OCI-LY7 (cell line): Measurements from ENCODE around the gene NTMT2. TPM values are rescaled to one million over a fixed set of nuclear protein-coding genes. Genes with fewer than 3 reads are reported as not detected.

Experiments used
- BruUV-seq: library from RNA; stranded (reverse); fragments of 400-500 nt; replicated peaks from 2 replicates; lab custom pipeline; 2021; lab: Mats Ljungman, UMichigan
- CTCF ChIA-PET: fragments of 300-600 bp; sonication (Branson Sonifier 250); formaldehyde crosslinking; loops from one replicate; lab custom pipeline; 2022; ENCODE audit warnings: antibody characterized with exemption; ENCODE audit not compliant: unreplicated experiment; lab: Charles Lee
- POLR2A ChIA-PET: fragments of 300-600 bp; sonication (Branson Sonifier 250); formaldehyde crosslinking; loops from one replicate; lab custom pipeline; 2022; ENCODE audit warnings: antibody characterized with exemption; lab: Charles Lee
- DNase-seq: peaks from one replicate; pipeline ENCODE4 v3.0.0-alpha.2; 2015; ENCODE audit warnings: low spot score
- H2AFZ ChIP-seq: fragments of 200-600 bp; sonication (generic), shearing (Covaris generic); 2 replicates; pipeline ENCODE4 v1.6.1; 2014; ENCODE audit warnings: mild to moderate bottlenecking, antibody characterized with exemption, low read length, moderate library complexity
- H3K27ac ChIP-seq: fragments of 200-600 bp; sonication (generic); 2 replicates; pipeline ENCODE4 v1.5.1; 2014; ENCODE audit warnings: mixed run types, low read depth, mild to moderate bottlenecking, moderate library complexity, low read length, inconsistent platforms; ENCODE audit not compliant: poor library complexity, severe bottlenecking
- H3K36me3 ChIP-seq: fragments of 200-600 bp; sonication (generic); 2 replicates; pipeline ENCODE4 v1.6.1; 2014; ENCODE audit warnings: mild to moderate bottlenecking, antibody characterized with exemption, low read length, moderate library complexity, mixed read lengths; ENCODE audit not compliant: insufficient read depth
- H3K4me1 ChIP-seq: fragments of 200-600 bp; sonication (generic); 2 replicates; pipeline ENCODE4 v1.5.1; 2014; ENCODE audit warnings: mild to moderate bottlenecking, low read length; ENCODE audit not compliant: insufficient read depth, poor library complexity, severe bottlenecking
- H3K4me2 ChIP-seq: fragments of 200-600 bp; sonication (generic); 2 replicates; pipeline ENCODE4 v1.6.1; 2014; ENCODE audit warnings: mild to moderate bottlenecking, low read length
- H3K4me3 ChIP-seq: fragments of 200-600 bp; sonication (generic); 2 replicates; pipeline ENCODE4 v1.5.1; 2014; ENCODE audit warnings: mild to moderate bottlenecking, low read depth, low read length; ENCODE audit not compliant: poor library complexity, severe bottlenecking
- H3K79me2 ChIP-seq: fragments of 200-600 bp; sonication (generic); 2 replicates; pipeline ENCODE4 v1.6.1; 2016; ENCODE audit warnings: low read depth, mild to moderate bottlenecking, low read length, moderate library complexity, mixed read lengths; ENCODE audit not compliant: insufficient read depth
- H3K9me2 ChIP-seq: fragments of 200-600 bp; sonication (generic); 2 replicates; pipeline ENCODE4 v1.6.1; 2016; ENCODE audit warnings: mild to moderate bottlenecking, low read length, mixed read lengths; ENCODE audit not compliant: insufficient read depth
- H3K9me3 ChIP-seq: fragments of 200-600 bp; sonication (generic); 2 replicates; pipeline ENCODE4 v1.6.1; 2014; ENCODE audit warnings: mild to moderate bottlenecking, mixed run types, low read length, mixed read lengths
- H4K20me1 ChIP-seq: fragments of 200-600 bp; sonication (generic); 2 replicates; pipeline ENCODE4 v1.6.1; 2014; ENCODE audit warnings: mild to moderate bottlenecking, antibody characterized with exemption, low read length, moderate library complexity, mixed read lengths; ENCODE audit not compliant: insufficient read depth
- CTCF ChIP-seq: fragments of 200-600 bp; sonication (generic); conservative IDR thresholded peaks from 2 replicates; pipeline ENCODE4 v1.5.1; 2014; ENCODE audit warnings: mild to moderate bottlenecking, antibody characterized with exemption, low read length, moderate library complexity, mixed read lengths
- EZH2phosphoT487 ChIP-seq: fragments of 200-600 bp; sonication (generic); IDR thresholded peaks from 2 replicates; pipeline ENCODE4 v1.6.1; 2018; ENCODE audit warnings: low read depth, borderline replicate concordance, mild to moderate bottlenecking, mixed run types, antibody characterized with exemption, low read length, moderate library complexity, mixed read lengths
- intact Hi-C: fragments of 100-400 bp; cut with micrococcal nuclease; formaldehyde crosslinking; loops from one replicate; pipeline ENCODE4 v1.10.0; 2022; ENCODE audit not compliant: unreplicated experiment
- total RNA-seq, 2 experiments: library from RNA; depleted of rRNA in 1 of 2; stranded (reverse); fragments of >200 nt in 1 of 2; shearing (Covaris generic) in 1 of 2; gene quantifications; 2 replicates each; pipeline ENCODE4 v1.2.3, GENCODE V29; 2014 to 2022

NTMT2 gene
- total RNA-seq, 2 experiments from 2014 or later, result not detected

- Histone ChIP-seq H4K20me1 (no peaks in the 10 kb centered on the region), H3K79me2 (no peaks in the 10 kb centered on the region), H3K9me2 (no peaks in the 10 kb centered on the region), H3K9me3 (no peaks in the 10 kb centered on the region), H3K4me3 (no peak overlapping the region), H3K27ac (no peak overlapping the region), H3K4me2 (no peak overlapping the region), H3K4me1 (no peaks in the 10 kb centered on the region), H3K36me3 (no peaks in the 10 kb centered on the region), H2AFZ (no peak overlapping the region)
- TF ChIP-seq EZH2phosphoT487 (no peak), CTCF (no peak)
- ChIA-PET POLR2A (no interaction called here), CTCF (no interaction called here)
- intact Hi-C loops, result no loop called here
- DNase-seq, result no peak
- no TSS peak for BruUV-seq
Measured at GRCh38 chr1:170133766-170134495, 11.8 kb upstream of the NTMT2 start.

- Histone ChIP-seq H3K9me3 (no peaks in the 10 kb centered on the region), H2AFZ (no peak overlapping the region), H3K4me2 (no peak overlapping the region), H3K79me2 (no peaks in the 10 kb centered on the region), H3K4me1 (no peaks in the 10 kb centered on the region), H3K4me3 (no peak overlapping the region), H3K9me2 (no peaks in the 10 kb centered on the region), H3K36me3 (no peaks in the 10 kb centered on the region), H3K27ac (no peak overlapping the region), H4K20me1 (no peaks in the 10 kb centered on the region)
- intact Hi-C loops, result no loop called here
- ChIA-PET POLR2A (no interaction called here), CTCF (no interaction called here)
- TF ChIP-seq EZH2phosphoT487, result no peak
- TF ChIP-seq CTCF, result no peak
- DNase-seq, result no peak
- no TSS peak for BruUV-seq
Measured at GRCh38 chr1:170134521-170134920, 11.2 kb upstream of the NTMT2 start.

- Histone ChIP-seq H3K9me2 (no peaks in the 10 kb centered on the region), H3K4me1 (no peaks in the 10 kb centered on the region), H2AFZ (no peak overlapping the region), H4K20me1 (no peaks in the 10 kb centered on the region), H3K36me3 (no peaks in the 10 kb centered on the region), H3K4me2 (no peak overlapping the region), H3K4me3 (no peak overlapping the region), H3K9me3 (no peaks in the 10 kb centered on the region), H3K79me2 (no peaks in the 10 kb centered on the region), H3K27ac (no peak overlapping the region)
- intact Hi-C loops, result no loop called here
- TF ChIP-seq EZH2phosphoT487 (no peak), CTCF (no peak)
- no TSS peak for BruUV-seq
- ChIA-PET CTCF (no interaction called here), POLR2A (interaction anchor here (0.5 to 2.4 kb wide), 3 partner anchors 11 to 392 kb away, joined by 3 to 7 read pairs (median 3); no protein-coding TSS in a partner anchor)
- DNase-seq, result no peak
Measured at GRCh38 chr1:170140371-170140770, 5.4 kb upstream of the NTMT2 start.
